PC-9 (cell line): ENCODE measurements around the gene MTMR2. TPM values are rescaled to one million over a fixed set of nuclear protein-coding genes. Genes with fewer than 3 reads are reported as not detected.

Source experiments
- BruUV-seq: library from RNA; stranded (reverse); fragments of 400-500 nt; replicated peaks from 2 replicates; lab custom pipeline; 2021; lab: Mats Ljungman, UMichigan
- CTCF ChIA-PET: fragments of 300-600 bp; sonication (Branson Sonifier 250); formaldehyde crosslinking; loops from one replicate; lab custom pipeline; 2022; ENCODE audit warnings: antibody characterized with exemption; lab: Charles Lee
- POLR2A ChIA-PET: fragments of 300-600 bp; sonication (Branson Sonifier 250); formaldehyde crosslinking; loops from one replicate; lab custom pipeline; 2022; ENCODE audit warnings: antibody characterized with exemption; ENCODE audit not compliant: unreplicated experiment; lab: Charles Lee
- DNase-seq, 2 experiments: peaks; one replicate each; pipeline versions ENCODE4 v3.0.0 to v3.0.0-alpha.2; 2015 to 2022; ENCODE audit warnings: mixed read lengths in 1 of 2
- H2AFZ ChIP-seq: fragments of 200-600 bp; sonication (generic); 2 replicates; pipeline ENCODE4 v1.8.1; 2017; ENCODE audit warnings: antibody characterized with exemption
- H3F3A ChIP-seq: fragments of 200-600 bp; sonication (generic); 2 replicates; pipeline ENCODE4 v1.8.1; 2017; ENCODE audit warnings: antibody characterized with exemption, mild to moderate bottlenecking, low read depth; ENCODE audit not compliant: insufficient read depth
- H3K27ac ChIP-seq: fragments of 200-600 bp; sonication (generic); 2 replicates; pipeline ENCODE4 v1.6.1; 2016; ENCODE audit warnings: mixed run types
- H3K27me3 ChIP-seq: fragments of 200-600 bp; sonication (generic); 2 replicates; pipeline ENCODE4 v1.6.1; 2016; ENCODE audit warnings: low read depth, mixed run types; ENCODE audit not compliant: insufficient read depth
- H3K36me3 ChIP-seq: fragments of 200-600 bp; sonication (generic); 2 replicates; pipeline ENCODE4 v1.6.1; 2016; ENCODE audit warnings: low read depth, mixed run types
- H3K4me1 ChIP-seq: fragments of 200-600 bp; sonication (generic); replicated peaks from 2 replicates; pipeline ENCODE4 v1.6.1; 2016; ENCODE audit warnings: mixed run types; ENCODE audit not compliant: insufficient read depth
- H3K4me2 ChIP-seq: fragments of 200-600 bp; sonication (generic); 2 replicates; pipeline ENCODE4 v1.6.1; 2017; ENCODE audit warnings: mixed run types
- H3K4me3 ChIP-seq: fragments of 200-600 bp; sonication (generic); 2 replicates; pipeline ENCODE4 v1.6.1; 2016; ENCODE audit warnings: mixed run types
- H3K79me2 ChIP-seq: fragments of 200-600 bp; sonication (generic); 2 replicates; pipeline ENCODE4 v1.6.1; 2017; ENCODE audit warnings: low read depth, mixed run types
- H3K9me2 ChIP-seq: fragments of 200-600 bp; sonication (generic); 2 replicates; pipeline ENCODE4 v1.8.1; 2017; ENCODE audit warnings: mild to moderate bottlenecking; ENCODE audit not compliant: insufficient read depth
- H3K9me3 ChIP-seq: fragments of 200-600 bp; sonication (generic); 2 replicates; pipeline ENCODE4 v1.8.1; 2016; ENCODE audit warnings: low read depth; ENCODE audit not compliant: insufficient read depth
- H4K20me1 ChIP-seq: fragments of 200-600 bp; sonication (generic); 2 replicates; pipeline ENCODE4 v1.8.1; 2017; ENCODE audit not compliant: insufficient read depth
- CTCF ChIP-seq: fragments of 200-600 bp; sonication (generic); conservative IDR thresholded peaks from 2 replicates; pipeline ENCODE4 v1.6.1; 2017; ENCODE audit warnings: mixed run types, antibody characterized with exemption, mild to moderate bottlenecking, moderate library complexity
- EZH2 ChIP-seq: fragments of 200-600 bp; sonication (generic); IDR thresholded peaks from 2 replicates; pipeline ENCODE4 v1.8.0; 2017; ENCODE audit warnings: antibody characterized with exemption, low read depth
- intact Hi-C: fragments of 100-400 bp; cut with micrococcal nuclease; formaldehyde crosslinking; loops from one replicate; pipeline ENCODE4 v1.10.0; 2022; ENCODE audit not compliant: unreplicated experiment
- total RNA-seq: library from RNA; stranded (reverse); gene quantifications from 2 replicates; pipeline ENCODE4 v1.2.3, GENCODE V29; 2021

MTMR2 gene
- total RNA-seq, 1 experiment from 2014 or later: 60.7 TPM

- DNase-seq: no peak
- CTCF ChIA-PET: no interaction called here
- Histone ChIP-seq H2AFZ (no peak overlapping the region), H3K4me1 (no peaks in the 10 kb centered on the region), H4K20me1 (peaks cover 12% of the 10 kb centered on the region; the same call in 1 of the 2 replicates), H3K9me3 (no peaks in the 10 kb centered on the region), H3K4me3 (no peak overlapping the region), H3K27me3 (no peaks in the 10 kb centered on the region), H3K9me2 (no peaks in the 10 kb centered on the region), H3K4me2 (no peak overlapping the region), H3F3A (no peaks in the 10 kb centered on the region; the same call in 1 of the 2 replicates), H3K27ac (no peak overlapping the region), H3K36me3 (peaks cover 18% of the 10 kb centered on the region), H3K79me2 (peaks cover 85% of the 10 kb centered on the region)
- POLR2A ChIA-PET: interaction anchor here (0.7 kb wide), 1 partner anchor 511 kb away, joined by 5 read pairs; no protein-coding TSS in a partner anchor
- intact Hi-C loops: no loop called here
- BruUV-seq: no TSS peak
- TF ChIP-seq EZH2 (no peak), CTCF (no peak)
Observed at GRCh38 chr11:95892892-95893570, 30.9 kb downstream of the MTMR2 start.

- intact Hi-C loops: no loop called here
- H3K79me2 ChIP-seq: peaks cover 79% of the 10 kb centered on the region
- POLR2A ChIA-PET: no interaction called here
Observed at GRCh38 chr11:95892492-95892891, 31.4 kb downstream of the MTMR2 start.

More at GRCh38 chr11:95892492-95892891, 31.4 kb downstream of the MTMR2 start:
- Histone ChIP-seq H3K4me3 (no peak overlapping the region), H3F3A (no peaks in the 10 kb centered on the region; the same call in 1 of the 2 replicates), H3K4me2 (no peak overlapping the region), H4K20me1 (peaks cover 12% of the 10 kb centered on the region; the same call in 1 of the 2 replicates), H3K4me1 (no peaks in the 10 kb centered on the region), H3K36me3 (peaks cover 23% of the 10 kb centered on the region), H3K27ac (no peak overlapping the region), H3K9me3 (no peaks in the 10 kb centered on the region), H2AFZ (no peak overlapping the region), H3K9me2 (no peaks in the 10 kb centered on the region), H3K27me3 (no peaks in the 10 kb centered on the region)
- no peak for TF ChIP-seq CTCF
- TF ChIP-seq EZH2: no peak
- DNase-seq: peak in 1 of 2 experiments; percentile 1
- no TSS peak for BruUV-seq
- CTCF ChIA-PET: no interaction called here
